CD1c-positive myeloid dendritic cell (primary cell): ENCODE results near the gene SFTPB.
"Not testable (repeated sequence)": the region's sequence is repeated elsewhere in the genome, so short reads cannot be mapped to it uniquely, and the experiment has no call there.

ENCODE experiments used
- DNase-seq: peaks from one replicate; pipeline ENCODE4 v3.0.0-alpha.2; 2016; ENCODE audit errors: extremely low spot score

SFTPB gene

GRCh38 chr2:85656468-85656867 is 11.5 kb downstream of the SFTPB start:
- DNase-seq = no peak

- DNase-seq = no peak
Measured at GRCh38 chr2:85655961-85656417, 12.0 kb downstream of the SFTPB start.

DNA sequence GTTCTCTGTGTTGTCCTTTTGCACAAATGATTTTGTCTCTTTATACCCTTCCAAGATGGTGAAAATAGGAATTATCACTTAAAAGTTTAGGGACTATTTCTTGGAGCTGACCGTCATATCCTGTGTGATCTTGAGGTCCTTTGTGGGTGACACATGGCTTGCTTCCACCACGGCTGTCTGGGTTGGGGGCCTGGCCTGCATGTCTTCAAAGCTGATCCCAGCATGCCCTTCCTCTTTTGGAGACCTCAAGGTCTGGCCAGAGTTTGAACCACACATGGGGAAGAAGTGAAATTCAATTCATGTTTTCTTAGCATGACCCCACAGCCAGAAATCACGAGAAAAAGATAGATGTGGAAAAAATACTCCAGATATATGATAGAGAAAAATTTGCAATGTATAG is 14.0 kb downstream of the SFTPB start:
- peak; percentile 11 for DNase-seq

- no peak for DNase-seq
Measured at GRCh38 chr2:85652056-85652455, 15.9 kb downstream of the SFTPB start.

- no peak for DNase-seq
Measured at GRCh38 chr2:85651097-85651496, 16.9 kb downstream of the SFTPB start.

GRCh38 chr2:85650456-85650855 is 17.5 kb downstream of the SFTPB start:
- DNase-seq = no peak

- DNase-seq = no peak
Measured at GRCh38 chr2:85649201-85650190, 18.5 kb downstream of the SFTPB start.

GRCh38 chr2:85648619-85649018 is 19.4 kb downstream of the SFTPB start:
- DNase-seq = peak; percentile 35

DNA sequence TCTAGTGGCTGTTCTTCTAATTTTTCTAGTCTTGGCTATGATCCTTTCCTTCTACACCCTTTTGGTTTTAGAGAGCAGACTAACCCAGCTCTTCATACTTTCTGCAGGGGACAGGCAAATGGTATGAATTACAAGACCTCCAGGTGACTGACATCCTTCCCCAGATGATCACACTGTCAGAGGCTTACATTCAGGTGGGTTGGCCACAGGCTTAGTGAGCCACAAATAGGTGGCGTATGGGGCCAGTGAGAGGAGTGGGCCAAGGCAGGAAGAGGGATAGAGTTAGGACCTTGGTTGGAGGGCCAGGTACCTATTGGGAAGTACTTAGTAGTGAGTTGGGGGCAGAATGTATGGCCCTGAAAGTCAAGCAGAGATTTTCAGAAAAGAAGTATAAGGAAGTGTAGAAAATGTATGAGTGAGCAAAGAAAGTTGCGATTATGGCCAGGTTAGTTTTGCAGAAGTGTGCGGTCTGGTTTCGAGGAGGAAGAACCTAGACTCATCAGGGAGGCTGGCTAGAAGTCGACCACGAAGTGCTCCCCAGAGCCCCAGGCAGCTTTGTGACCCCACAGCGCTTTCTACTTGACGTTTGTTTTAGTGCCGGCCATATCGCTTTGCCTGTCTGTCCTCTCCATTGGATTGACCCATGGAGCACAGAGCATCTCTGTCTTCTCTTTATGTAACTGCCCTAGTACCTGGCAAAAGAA is 20.0 kb downstream of the SFTPB start:
- peak; percentile 12 for DNase-seq

GRCh38 chr2:85646166-85646565 is 21.8 kb downstream of the SFTPB start:
- no peak for DNase-seq

DNA sequence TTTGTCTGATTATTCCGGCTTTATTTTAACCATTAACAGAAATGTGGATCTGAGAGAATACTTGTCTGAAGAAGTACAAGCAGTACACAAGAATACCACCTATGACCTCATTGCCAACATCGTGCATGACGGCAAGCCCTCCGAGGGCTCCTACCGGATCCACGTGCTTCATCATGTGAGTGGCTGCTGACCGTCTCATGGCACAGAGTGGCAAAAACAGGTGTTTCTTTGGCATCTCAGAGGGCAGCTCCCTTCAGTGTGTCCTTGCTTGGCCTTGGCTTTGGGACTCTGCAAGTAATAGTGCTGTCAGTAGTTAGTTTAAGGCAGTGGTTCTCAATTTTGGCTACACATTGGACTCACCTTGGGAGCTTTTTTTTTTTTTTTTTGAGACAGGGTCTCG is 23.1 kb downstream of the SFTPB start:
- DNase-seq = no peak

DNA sequence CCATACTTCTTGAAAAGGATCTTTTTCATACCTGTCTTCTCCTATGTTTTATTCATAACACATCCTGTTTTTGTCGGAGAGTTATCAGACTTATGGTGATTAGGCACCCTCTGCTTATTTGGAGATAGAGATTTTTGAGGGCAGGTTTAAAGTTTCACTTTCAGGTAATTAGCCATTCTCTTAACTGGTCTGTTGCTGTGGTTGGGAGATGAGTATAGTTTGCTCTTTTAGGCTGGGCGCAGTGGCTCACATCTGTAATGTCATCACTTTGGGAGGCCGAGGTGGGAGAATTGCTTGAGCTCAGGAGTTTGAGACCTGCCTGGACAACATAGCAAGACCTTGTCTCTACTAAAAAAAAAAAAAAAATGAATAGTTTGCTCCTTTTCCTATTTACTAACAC is 25.3 kb downstream of the SFTPB start:
- DNase-seq = no peak

GRCh38 chr2:85635636-85636035 is 32.4 kb downstream of the SFTPB start:
- DNase-seq = no peak

DNA sequence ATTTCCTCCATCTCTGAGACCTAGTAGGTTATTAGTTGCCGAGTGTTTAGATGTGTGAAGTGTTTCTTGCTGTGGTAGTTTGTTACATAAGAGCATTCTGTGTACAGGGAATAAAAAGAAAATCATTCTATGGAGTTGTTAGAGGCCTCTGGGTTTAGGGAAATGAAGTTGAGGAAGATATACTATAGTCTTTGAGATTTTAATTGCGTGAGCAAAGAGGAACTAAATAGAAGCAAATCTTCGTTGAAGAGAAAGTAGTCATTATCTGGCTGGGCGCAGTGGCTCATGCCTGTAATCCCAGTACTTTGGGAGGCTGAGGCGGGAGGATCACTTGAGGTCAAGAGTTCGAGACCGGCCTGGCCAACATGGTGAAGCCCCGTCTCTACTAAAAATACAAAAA is 33.0 kb downstream of the SFTPB start:
- peak; percentile 10 for DNase-seq

DNA sequence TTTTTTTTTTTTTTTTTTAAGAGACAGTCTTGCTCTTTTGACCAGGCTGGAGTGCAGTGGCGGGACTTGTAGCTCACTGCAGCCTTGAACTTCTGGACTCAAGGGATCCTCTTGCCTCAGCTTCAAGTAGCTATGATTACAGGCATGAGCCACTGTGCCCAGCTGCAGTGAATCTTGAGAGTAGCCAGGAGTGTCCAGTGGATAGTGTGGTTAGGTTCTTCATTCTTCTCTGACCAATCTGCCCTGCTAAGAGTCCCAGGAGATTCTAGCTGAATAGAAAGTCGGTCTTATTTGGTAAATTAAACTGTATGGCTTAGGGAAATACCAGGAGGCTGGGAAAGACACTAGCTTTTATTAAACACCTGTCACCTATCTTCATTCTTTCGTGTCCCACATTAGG is 36.7 kb downstream of the SFTPB start:
- DNase-seq = no peak

GRCh38 chr2:85628658-85629057 is 39.3 kb downstream of the SFTPB start:
- DNase-seq = no peak

- no peak for DNase-seq
Measured at GRCh38 chr2:85623991-85624390, 44.0 kb downstream of the SFTPB start.

DNA sequence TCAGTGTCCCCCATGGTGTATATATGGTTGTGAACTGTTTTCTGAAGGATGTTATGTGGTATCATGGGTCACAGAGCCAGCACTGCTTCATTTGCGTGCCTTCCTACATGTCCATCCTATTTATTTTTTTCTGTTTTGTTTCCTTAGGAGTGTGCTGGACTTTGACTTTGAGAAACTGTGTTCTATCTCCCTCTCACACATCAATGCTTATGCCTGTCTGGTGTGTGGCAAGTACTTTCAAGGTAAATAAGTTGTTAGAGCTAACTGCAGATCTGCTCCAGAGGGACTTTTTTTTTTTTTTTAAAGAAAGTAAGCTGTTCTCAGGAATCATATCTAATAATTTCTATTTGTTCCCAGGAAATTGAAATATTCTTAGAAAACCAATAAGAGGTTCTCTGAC is 46.7 kb downstream of the SFTPB start:
- DNase-seq = no peak

DNA sequence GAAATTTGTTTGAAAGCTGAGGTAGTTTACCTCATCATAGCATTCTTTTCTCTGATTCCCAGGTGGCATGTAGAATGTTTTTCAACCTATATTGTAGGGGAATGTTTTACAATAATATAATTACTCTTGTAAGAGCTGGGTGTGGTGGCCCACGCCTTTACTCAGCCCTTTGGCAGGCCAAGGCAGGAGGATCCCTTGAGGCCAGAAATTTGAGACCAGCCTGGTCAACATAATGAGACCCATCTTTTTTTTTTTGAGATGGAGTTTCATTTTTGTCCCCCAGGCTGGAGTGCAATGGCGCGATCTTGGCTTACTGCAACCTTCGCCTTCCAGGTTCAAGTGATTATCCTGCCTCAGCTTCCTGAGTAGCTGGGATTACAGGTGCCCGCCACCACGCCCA is 48.4 kb downstream of the SFTPB start:
- no peak for DNase-seq

DNA sequence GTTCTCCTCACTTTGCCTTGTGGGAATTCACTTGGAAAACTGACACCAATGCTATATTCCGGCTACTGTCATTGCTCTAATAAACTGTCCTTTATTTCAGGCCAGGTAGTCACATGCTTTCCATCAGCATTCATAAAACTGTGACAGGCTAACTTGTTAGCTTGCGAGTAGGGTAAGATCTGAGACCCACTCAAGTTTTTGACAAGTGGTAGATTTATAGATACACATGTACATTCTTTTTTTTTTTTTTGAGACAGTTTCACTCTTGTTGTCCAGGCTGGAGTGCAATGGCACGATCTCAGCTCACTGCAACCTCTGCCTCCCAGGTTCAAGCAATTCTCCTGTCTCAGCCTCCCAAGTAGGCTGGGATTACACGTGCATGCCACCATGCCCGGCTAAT is 50.3 kb downstream of the SFTPB start:
- not testable (repeated sequence) for DNase-seq

- no peak for DNase-seq
Measured at GRCh38 chr2:85615413-85615728, 52.6 kb downstream of the SFTPB start.

DNA sequence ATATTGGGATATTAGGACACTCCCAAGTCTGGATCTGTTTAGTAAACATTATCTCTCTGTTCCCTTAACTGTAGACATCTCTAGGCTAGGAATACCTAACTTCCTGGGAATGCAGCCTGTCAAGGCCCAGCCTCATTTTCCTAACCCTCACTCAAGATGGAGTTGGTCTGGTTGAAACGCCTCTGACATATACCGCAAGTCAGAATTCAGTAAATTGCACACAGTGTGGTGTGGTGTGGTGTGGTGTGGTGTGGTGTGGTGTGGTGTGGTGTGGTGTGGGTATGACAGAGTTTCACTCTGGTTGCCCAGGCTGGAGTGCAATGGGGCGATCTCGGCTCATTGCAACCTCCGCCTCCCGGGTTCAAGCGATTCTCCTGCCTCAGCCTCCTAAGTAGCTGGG is 53.2 kb downstream of the SFTPB start:
- not testable (repeated sequence) for DNase-seq
